RWPE2 (cell line): Measurements from ENCODE around the gene ST8SIA2.

ENCODE experiments used
- ATAC-seq: fragments of 200-7000 bp; cut with Tn5 transposase; 3 replicates; pipeline ENCODE4 v1.9.1; 2021; ENCODE audit warnings: low read depth
- DNase-seq: peaks from one replicate; pipeline ENCODE4 v3.0.0-alpha.2; 2020; ENCODE audit warnings: low spot score
- H3K27ac ChIP-seq: fragments of 450-650 bp; 2 replicates; pipeline ENCODE4 v1.5.1; 2017; ENCODE audit warnings: mild to moderate bottlenecking; ENCODE audit not compliant: poor library complexity, severe bottlenecking
- H3K27me3 ChIP-seq: fragments of 250-450 bp; sonication (Bioruptor Pico); 2 replicates; pipeline ENCODE4 v1.5.1; 2021; ENCODE audit warnings: mild to moderate bottlenecking, moderate library complexity; ENCODE audit not compliant: insufficient read depth, poor library complexity, severe bottlenecking
- H3K36me3 ChIP-seq: fragments of 250-450 bp; sonication (Bioruptor Pico); 2 replicates; pipeline ENCODE4 v1.5.1; 2020; ENCODE audit warnings: low read depth, mild to moderate bottlenecking, moderate library complexity
- H3K4me1 ChIP-seq: fragments of 250-450 bp; sonication (Bioruptor Pico); 2 replicates; pipeline ENCODE4 v1.5.1; 2021; ENCODE audit warnings: mild to moderate bottlenecking, moderate library complexity; ENCODE audit not compliant: insufficient read depth, poor library complexity, severe bottlenecking
- H3K4me3 ChIP-seq: fragments of 250-450 bp; sonication (Bioruptor Pico); 2 replicates; pipeline ENCODE4 v1.5.1; 2021; ENCODE audit warnings: mild to moderate bottlenecking, moderate library complexity; ENCODE audit not compliant: severe bottlenecking
- H3K9me3 ChIP-seq: fragments of 250-450 bp; sonication (Bioruptor Pico); 2 replicates; pipeline ENCODE4 v1.5.1; 2021; ENCODE audit warnings: mild to moderate bottlenecking, moderate library complexity; ENCODE audit not compliant: severe bottlenecking
- CTCF ChIP-seq: fragments of 450-650 bp; IDR thresholded peaks from one replicate; pipeline ENCODE4 v1.5.1; 2017; ENCODE audit warnings: mild to moderate bottlenecking, moderate library complexity; ENCODE audit not compliant: poor library complexity, severe bottlenecking

ST8SIA2 gene

GRCh38 chr15:92506506-92506905 is 112.8 kb downstream of the ST8SIA2 start:
- Histone ChIP-seq H3K27ac (no peak overlapping the region), H3K4me1 (no peaks in the 10 kb centered on the region), H3K36me3 (no peaks in the 10 kb centered on the region), H3K4me3 (no peak overlapping the region), H3K27me3 (peaks cover 37% of the 10 kb centered on the region), H3K9me3 (no peaks in the 10 kb centered on the region)
- DNase-seq: no peak
- TF ChIP-seq CTCF: no peak
- no peak for ATAC-seq

GRCh38 chr15:92510163-92510882 is 116.6 kb downstream of the ST8SIA2 start:
- Histone ChIP-seq H3K27ac (no peak overlapping the region), H3K27me3 (peaks cover 10% of the 10 kb centered on the region), H3K36me3 (no peaks in the 10 kb centered on the region), H3K9me3 (no peaks in the 10 kb centered on the region), H3K4me3 (no peak overlapping the region), H3K4me1 (no peaks in the 10 kb centered on the region)
- DNase-seq (no peak), ATAC-seq (peak; percentile 95)
- TF ChIP-seq CTCF: no peak
